ENCODE measurements around the gene SNTB2. TPM values are rescaled to one million over a fixed set of nuclear protein-coding genes. Genes with fewer than 3 reads are reported as not detected.
"Not testable (repeated sequence)": the region's sequence is repeated elsewhere in the genome, so short reads cannot be mapped to it uniquely, and the experiment has no call there.

SNTB2 gene
- total RNA-seq, 1 experiment from 2014 or later = 30.3 TPM

- intact Hi-C loops (cut with micrococcal nuclease; ENCODE audit: unreplicated experiment) = no loop called here
- Histone ChIP-seq H3F3A (ENCODE audit: insufficient read depth, low read depth) (no peaks in the 10 kb centered on the region), H3K4me3 (no peak overlapping the region), H2AFZ (no peak overlapping the region), H3K4me1 (replicated peaks; ENCODE audit: insufficient read depth) (no peaks in the 10 kb centered on the region), H3K79me2 (ENCODE audit: low read depth) (no peaks in the 10 kb centered on the region), H3K27ac (no peak overlapping the region), H3K27me3 (ENCODE audit: insufficient read depth, low read depth) (no peaks in the 10 kb centered on the region), H3K9me2 (ENCODE audit: insufficient read depth) (no peaks in the 10 kb centered on the region), H3K9me3 (ENCODE audit: insufficient read depth, low read depth) (no peaks in the 10 kb centered on the region; the same call in 1 of the 2 replicates), H4K20me1 (ENCODE audit: insufficient read depth) (no peaks in the 10 kb centered on the region), H3K36me3 (ENCODE audit: low read depth) (peaks cover 6% of the 10 kb centered on the region), H3K4me2 (no peak overlapping the region)
- TF ChIP-seq CTCF (conservative IDR thresholded peaks at IDR 0.05) (no peak), EZH2 (IDR thresholded peaks at IDR 0.05; ENCODE audit: low read depth) (no peak)
- no peak for DNase-seq
- no TSS peak for BruUV-seq (replicated peaks)
- CTCF ChIA-PET = no interaction called here
- POLR2A ChIA-PET (ENCODE audit: unreplicated experiment) = no interaction called here
These were observed 63.1 kb downstream of the SNTB2 start for GRCh38 chr16:69250081-69250480.

GRCh38 chr16:69253870-69254341, 66.9 kb downstream of the SNTB2 start:
- Histone ChIP-seq H3K4me2 (no peak overlapping the region), H3K27me3 (ENCODE audit: insufficient read depth, low read depth) (no peaks in the 10 kb centered on the region), H3K36me3 (ENCODE audit: low read depth) (0 out of 2 replicates have a peak, but pooled peaks cover 6% of the 10 kb centered on the region), H4K20me1 (ENCODE audit: insufficient read depth) (no peaks in the 10 kb centered on the region), H3K4me3 (no peak overlapping the region), H3K27ac (no peak overlapping the region), H3K9me2 (ENCODE audit: insufficient read depth) (no peaks in the 10 kb centered on the region), H2AFZ (no peak overlapping the region), H3K9me3 (ENCODE audit: insufficient read depth, low read depth) (no peaks in the 10 kb centered on the region; the same call in 1 of the 2 replicates), H3K4me1 (replicated peaks; ENCODE audit: insufficient read depth) (no peaks in the 10 kb centered on the region), H3K79me2 (ENCODE audit: low read depth) (no peaks in the 10 kb centered on the region), H3F3A (ENCODE audit: insufficient read depth, low read depth) (no peaks in the 10 kb centered on the region)
- intact Hi-C loops (cut with micrococcal nuclease; ENCODE audit: unreplicated experiment) = no loop called here
- no peak for DNase-seq
- ChIA-PET POLR2A (ENCODE audit: unreplicated experiment) (no interaction called here), CTCF (no interaction called here)
- BruUV-seq (replicated peaks) = no TSS peak
- TF ChIP-seq CTCF (conservative IDR thresholded peaks at IDR 0.05) (no peak), EZH2 (IDR thresholded peaks at IDR 0.05; ENCODE audit: low read depth) (no peak)

- H3K4me1 ChIP-seq (replicated peaks; ENCODE audit: insufficient read depth); H3K4me2 ChIP-seq; DNase-seq; H3K9me3 ChIP-seq (ENCODE audit: insufficient read depth, low read depth); BruUV-seq (replicated peaks); H3K79me2 ChIP-seq (ENCODE audit: low read depth); H3F3A ChIP-seq (ENCODE audit: insufficient read depth, low read depth); H3K4me3 ChIP-seq; H3K36me3 ChIP-seq (ENCODE audit: low read depth); CTCF ChIA-PET; H3K9me2 ChIP-seq (ENCODE audit: insufficient read depth); H3K27ac ChIP-seq; H3K27me3 ChIP-seq (ENCODE audit: insufficient read depth, low read depth); POLR2A ChIA-PET (ENCODE audit: unreplicated experiment); H2AFZ ChIP-seq; H4K20me1 ChIP-seq (ENCODE audit: insufficient read depth); intact Hi-C loops (cut with micrococcal nuclease; ENCODE audit: unreplicated experiment): not testable (repeated sequence)
These were observed 72.4 kb downstream of the SNTB2 start for GRCh38 chr16:69259428-69259764.

- no peaks in the 10 kb centered on the region for H4K20me1 ChIP-seq (ENCODE audit: insufficient read depth)
- TF ChIP-seq EZH2 (IDR thresholded peaks at IDR 0.05; ENCODE audit: low read depth) = no peak
- no peak for TF ChIP-seq CTCF (conservative IDR thresholded peaks at IDR 0.05)
- H3K9me3 ChIP-seq (ENCODE audit: insufficient read depth, low read depth) = no peaks in the 10 kb centered on the region
- no peaks in the 10 kb centered on the region for H3K79me2 ChIP-seq (ENCODE audit: low read depth)
- ChIA-PET CTCF (no interaction called here), POLR2A (ENCODE audit: unreplicated experiment) (no interaction called here)
- H3K4me2 ChIP-seq = no peak overlapping the region
- H3K4me1 ChIP-seq (replicated peaks; ENCODE audit: insufficient read depth) = no peaks in the 10 kb centered on the region
- H3K36me3 ChIP-seq (ENCODE audit: low read depth) = no peaks in the 10 kb centered on the region
- H3F3A ChIP-seq (ENCODE audit: insufficient read depth, low read depth) = no peaks in the 10 kb centered on the region
- no peaks in the 10 kb centered on the region for H3K9me2 ChIP-seq (ENCODE audit: insufficient read depth)
- no peak overlapping the region for H3K4me3 ChIP-seq
- no peaks in the 10 kb centered on the region for H3K27me3 ChIP-seq (ENCODE audit: insufficient read depth, low read depth)
- intact Hi-C loops (cut with micrococcal nuclease; ENCODE audit: unreplicated experiment) = no loop called here
- H3K27ac ChIP-seq = no peak overlapping the region
- BruUV-seq (replicated peaks) = no TSS peak
- no peak for DNase-seq
- H2AFZ ChIP-seq = no peak overlapping the region
These were observed 73.1 kb downstream of the SNTB2 start for GRCh38 chr16:69260019-69260418.

Data from PC-9 (cell line).